ENCODE results near the gene SLC39A7.

SLC39A7 gene

DNA sequence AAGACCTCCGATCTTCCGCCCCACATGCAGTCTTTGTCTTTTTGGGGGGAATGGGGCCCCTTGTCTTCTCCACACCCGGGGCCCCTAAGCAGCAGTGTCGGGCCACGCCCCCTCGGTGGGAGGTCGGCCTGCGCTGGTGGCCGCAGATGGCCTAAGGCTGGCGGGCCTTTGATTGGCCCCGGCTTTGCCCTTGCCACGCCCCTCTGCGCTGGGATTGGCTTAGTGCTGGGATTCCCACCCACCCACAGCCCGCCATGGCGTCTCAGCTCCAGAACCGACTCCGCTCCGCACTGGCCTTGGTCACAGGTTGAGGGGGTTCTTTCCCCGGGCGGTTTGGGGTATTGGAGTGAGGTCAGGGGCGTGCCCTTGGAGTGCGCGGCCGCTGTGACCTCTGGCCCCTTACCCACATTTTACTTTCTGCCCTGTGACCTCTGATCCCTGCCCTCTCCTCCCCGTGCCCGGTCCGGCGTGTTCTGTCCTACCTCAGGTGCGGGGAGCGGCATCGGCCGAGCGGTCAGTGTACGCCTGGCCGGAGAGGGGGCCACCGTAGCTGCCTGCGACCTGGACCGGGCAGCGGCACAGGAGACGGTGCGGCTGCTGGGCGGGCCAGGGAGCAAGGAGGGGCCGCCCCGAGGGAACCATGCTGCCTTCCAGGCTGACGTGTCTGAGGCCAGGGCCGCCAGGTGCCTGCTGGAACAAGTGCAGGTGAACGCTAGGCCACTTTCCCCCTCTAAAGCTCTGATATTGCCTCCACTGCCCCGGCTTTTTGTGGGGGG, 3.9 kb downstream of the SLC39A7 start, which contains the start of gene HSD17B8:
Gene HSD17B8, plus strand, starts transcription at position 241 of the 776 bp plus-strand sequence. Its CDS starts 14 bp downstream, at position 255.
- Histone ChIP-seq H2AFZ (peak within 1 kb of the TSS; percentile 94), H3K9ac (peak within 1 kb of the TSS; percentile 85), H3K27me3 (ENCODE audit: control insufficient read depth, insufficient read depth, low read length) (no peaks in the 10 kb centered on the region), H3K9me3 (ENCODE audit: control insufficient read depth, low read length) (no peaks in the 10 kb centered on the region), H3K36me3 (ENCODE audit: control insufficient read depth, insufficient read depth, low read length) (no peaks in the 10 kb centered on the region), H3K4me1 (peaks cover 27% of the 10 kb centered on the region), H3K4me2 (ENCODE audit: low read length) (peak within 1 kb of the TSS; percentile 97), H3K27ac (peak within 1 kb of the TSS; percentile 95), H3K4me3 (ENCODE audit: low read depth, low read length) (peak within 1 kb of the TSS; percentile 95), H3K79me2 (peaks cover 34% of the 10 kb centered on the region)
- TF ChIP-seq, protein P1, sequence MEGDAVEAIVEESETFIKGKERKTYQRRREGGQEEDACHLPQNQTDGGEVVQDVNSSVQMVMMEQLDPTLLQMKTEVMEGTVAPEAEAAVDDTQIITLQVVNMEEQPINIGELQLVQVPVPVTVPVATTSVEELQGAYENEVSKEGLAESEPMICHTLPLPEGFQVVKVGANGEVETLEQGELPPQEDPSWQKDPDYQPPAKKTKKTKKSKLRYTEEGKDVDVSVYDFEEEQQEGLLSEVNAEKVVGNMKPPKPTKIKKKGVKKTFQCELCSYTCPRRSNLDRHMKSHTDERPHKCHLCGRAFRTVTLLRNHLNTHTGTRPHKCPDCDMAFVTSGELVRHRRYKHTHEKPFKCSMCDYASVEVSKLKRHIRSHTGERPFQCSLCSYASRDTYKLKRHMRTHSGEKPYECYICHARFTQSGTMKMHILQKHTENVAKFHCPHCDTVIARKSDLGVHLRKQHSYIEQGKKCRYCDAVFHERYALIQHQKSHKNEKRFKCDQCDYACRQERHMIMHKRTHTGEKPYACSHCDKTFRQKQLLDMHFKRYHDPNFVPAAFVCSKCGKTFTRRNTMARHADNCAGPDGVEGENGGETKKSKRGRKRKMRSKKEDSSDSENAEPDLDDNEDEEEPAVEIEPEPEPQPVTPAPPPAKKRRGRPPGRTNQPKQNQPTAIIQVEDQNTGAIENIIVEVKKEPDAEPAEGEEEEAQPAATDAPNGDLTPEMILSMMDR (IDR thresholded peaks at IDR 0.05), result no peak

DNA sequence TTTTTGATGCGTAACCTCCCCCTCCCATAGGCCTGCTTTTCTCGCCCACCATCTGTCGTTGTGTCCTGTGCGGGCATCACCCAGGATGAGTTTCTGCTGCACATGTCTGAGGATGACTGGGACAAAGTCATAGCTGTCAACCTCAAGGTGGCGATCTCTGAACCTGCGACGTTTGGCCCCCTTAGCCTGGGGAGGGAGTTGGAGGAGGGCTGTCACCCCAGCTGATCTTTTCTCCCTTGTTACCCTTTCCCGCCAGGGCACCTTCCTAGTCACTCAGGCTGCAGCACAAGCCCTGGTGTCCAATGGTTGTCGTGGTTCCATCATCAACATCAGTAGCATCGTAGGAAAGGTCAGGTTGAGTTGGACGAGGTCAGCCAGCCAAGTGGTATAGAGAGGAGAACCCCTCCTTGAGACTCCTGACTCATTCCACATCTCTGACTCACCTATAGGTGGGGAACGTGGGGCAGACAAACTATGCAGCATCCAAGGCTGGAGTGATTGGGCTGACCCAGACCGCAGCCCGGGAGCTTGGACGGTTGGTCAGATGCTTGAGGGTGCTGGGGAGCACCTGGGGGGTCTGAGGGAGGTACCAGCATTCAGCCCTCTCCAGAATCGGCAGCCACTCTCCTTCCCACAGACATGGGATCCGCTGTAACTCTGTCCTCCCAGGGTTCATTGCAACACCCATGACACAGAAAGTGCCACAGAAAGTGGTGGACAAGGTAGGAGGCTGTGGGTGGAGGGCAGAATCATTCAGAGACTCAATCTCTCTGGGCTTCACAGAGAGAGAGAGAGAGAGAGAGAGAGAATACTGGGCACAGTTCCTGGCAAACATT, 4.7 kb downstream of the SLC39A7 start:
- Histone ChIP-seq H3K4me1 (peaks cover 27% of the 10 kb centered on the region), H3K9ac (no peak overlapping the region), H3K27ac (peak overlapping the region; percentile 95), H3K4me3 (ENCODE audit: low read depth, low read length) (peak overlapping the region; percentile 95), H3K36me3 (ENCODE audit: control insufficient read depth, insufficient read depth, low read length) (no peaks in the 10 kb centered on the region), H3K4me2 (ENCODE audit: low read length) (peak overlapping the region; percentile 97), H3K27me3 (ENCODE audit: control insufficient read depth, insufficient read depth, low read length) (no peaks in the 10 kb centered on the region), H3K79me2 (peaks cover 28% of the 10 kb centered on the region), H2AFZ (peak overlapping the region; percentile 94), H3K9me3 (ENCODE audit: control insufficient read depth, low read length) (no peaks in the 10 kb centered on the region)
- TF ChIP-seq, protein P1 (IDR thresholded peaks at IDR 0.05), result no peak

DNA sequence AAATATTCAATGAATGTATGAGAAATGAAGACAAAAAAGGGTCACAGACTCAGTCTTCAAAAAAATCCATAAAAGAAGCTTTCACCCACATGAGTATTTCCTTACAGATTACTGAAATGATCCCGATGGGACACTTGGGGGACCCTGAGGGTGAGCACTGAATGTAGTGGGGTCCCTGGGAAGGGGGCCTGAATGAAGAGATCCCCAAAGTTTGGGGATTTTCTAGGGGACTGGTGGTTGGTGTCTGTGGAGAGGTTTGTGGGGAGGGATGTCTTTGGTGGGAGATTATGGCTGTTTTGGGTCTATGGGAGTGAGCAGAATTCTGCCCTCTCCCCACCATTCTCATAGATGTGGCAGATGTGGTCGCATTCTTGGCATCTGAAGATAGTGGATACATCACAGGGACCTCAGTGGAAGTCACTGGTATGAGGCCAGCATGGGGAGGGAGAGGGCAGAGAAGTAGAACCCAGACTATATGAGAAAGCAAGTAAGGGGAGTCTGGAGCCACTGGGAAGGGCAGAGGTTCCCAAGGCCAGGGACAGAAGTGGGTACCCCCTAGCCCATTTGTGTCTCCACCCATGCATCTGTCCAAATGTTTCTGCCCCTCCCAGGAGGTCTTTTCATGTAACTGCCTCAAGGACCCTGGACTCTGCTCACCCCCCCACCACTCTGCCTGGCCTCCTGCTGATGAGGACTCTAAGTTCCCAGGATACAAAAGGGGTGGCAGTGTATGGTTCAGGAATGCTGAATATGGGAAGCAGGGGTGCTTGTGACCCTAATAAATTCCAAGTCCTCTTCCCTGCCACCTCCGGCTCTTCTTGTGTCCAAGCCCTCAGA, 5.6 kb downstream of the SLC39A7 start:
- H3K4me1 ChIP-seq, result peaks cover 26% of the 10 kb centered on the region
- no peaks in the 10 kb centered on the region for H3K36me3 ChIP-seq (ENCODE audit: control insufficient read depth, insufficient read depth, low read length)
- H3K9me3 ChIP-seq (ENCODE audit: control insufficient read depth, low read length), result no peaks in the 10 kb centered on the region
- H3K4me2 ChIP-seq (ENCODE audit: low read length), result no peak overlapping the region
- no peaks in the 10 kb centered on the region for H3K27me3 ChIP-seq (ENCODE audit: control insufficient read depth, insufficient read depth, low read length)
- H3K9ac ChIP-seq, result no peak overlapping the region
- H3K79me2 ChIP-seq, result peaks cover 23% of the 10 kb centered on the region
- H3K4me3 ChIP-seq (ENCODE audit: low read depth, low read length), result no peak overlapping the region
- H3K27ac ChIP-seq, result no peak overlapping the region
- no peak overlapping the region for H2AFZ ChIP-seq
- TF ChIP-seq, protein P1 (IDR thresholded peaks at IDR 0.05), result no peak

DNA sequence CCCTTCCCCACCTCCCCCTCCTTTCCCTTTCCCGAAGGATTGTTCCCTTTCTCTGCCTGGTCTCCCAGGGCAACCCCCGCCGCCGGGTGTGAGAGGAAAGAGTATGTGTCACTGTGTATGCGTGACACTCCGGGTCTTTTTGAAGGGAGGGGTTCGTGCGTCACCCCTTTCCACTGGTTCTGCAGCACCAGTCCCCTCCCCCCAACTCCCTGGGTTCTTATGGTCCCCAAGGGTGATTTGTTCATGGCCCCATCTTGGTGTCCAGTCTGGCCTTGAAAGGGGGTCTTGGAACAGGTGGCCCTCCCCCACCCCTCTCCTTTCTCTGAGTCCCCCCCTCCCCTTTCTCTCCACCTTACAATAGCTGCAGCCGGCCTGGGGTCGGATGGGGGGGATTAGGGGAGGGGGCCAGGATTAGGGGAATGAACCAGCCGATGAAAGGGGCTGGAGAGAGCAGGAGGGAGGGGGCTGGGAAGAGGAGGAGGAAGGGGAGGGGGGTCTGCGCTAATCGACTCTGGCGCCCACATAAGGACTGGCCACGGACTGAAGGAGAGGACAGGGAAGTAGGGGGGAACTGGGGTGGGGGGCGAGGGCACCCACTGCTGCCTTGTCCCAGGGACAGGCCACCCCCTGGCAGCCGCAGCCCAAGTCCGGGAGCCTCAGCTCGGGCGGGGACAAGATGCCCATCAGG, 6.3 kb downstream of the SLC39A7 start:
- Histone ChIP-seq H3K36me3 (ENCODE audit: control insufficient read depth, insufficient read depth, low read length) (no peaks in the 10 kb centered on the region), H3K4me2 (ENCODE audit: low read length) (peak overlapping the region; percentile 87), H3K27ac (no peak overlapping the region), H3K4me1 (peaks cover 19% of the 10 kb centered on the region), H2AFZ (no peak overlapping the region), H3K9me3 (ENCODE audit: control insufficient read depth, low read length) (no peaks in the 10 kb centered on the region), H3K9ac (no peak overlapping the region), H3K79me2 (peaks cover 16% of the 10 kb centered on the region), H3K27me3 (ENCODE audit: control insufficient read depth, insufficient read depth, low read length) (no peaks in the 10 kb centered on the region), H3K4me3 (ENCODE audit: low read depth, low read length) (peak overlapping the region; percentile 87)
- TF ChIP-seq, protein P1 (IDR thresholded peaks at IDR 0.05), result no peak

Data from parathyroid adenoma (tissue), 2 donors.